Skin of body (tissue), 2 donors: ENCODE measurements around the gene SEC22B. TPM values are rescaled to one million over a fixed set of nuclear protein-coding genes. Genes with fewer than 3 reads are reported as not detected.
"Not testable (repeated sequence)": the region's sequence is repeated elsewhere in the genome, so short reads cannot be mapped to it uniquely, and the experiment has no call there.

Experiments used
- DNase-seq: peaks from one replicate; lab custom pipeline; 2025; lab: John Stamatoyannopoulos, UW
- total RNA-seq: library from RNA; depleted of rRNA; stranded (reverse); fragments of >200 nt; gene quantifications from one replicate; pipeline ENCODE4 v1.2.3, GENCODE V29; 2014

The SEC22B gene
- 43.6 TPM for total RNA-seq

DNA sequence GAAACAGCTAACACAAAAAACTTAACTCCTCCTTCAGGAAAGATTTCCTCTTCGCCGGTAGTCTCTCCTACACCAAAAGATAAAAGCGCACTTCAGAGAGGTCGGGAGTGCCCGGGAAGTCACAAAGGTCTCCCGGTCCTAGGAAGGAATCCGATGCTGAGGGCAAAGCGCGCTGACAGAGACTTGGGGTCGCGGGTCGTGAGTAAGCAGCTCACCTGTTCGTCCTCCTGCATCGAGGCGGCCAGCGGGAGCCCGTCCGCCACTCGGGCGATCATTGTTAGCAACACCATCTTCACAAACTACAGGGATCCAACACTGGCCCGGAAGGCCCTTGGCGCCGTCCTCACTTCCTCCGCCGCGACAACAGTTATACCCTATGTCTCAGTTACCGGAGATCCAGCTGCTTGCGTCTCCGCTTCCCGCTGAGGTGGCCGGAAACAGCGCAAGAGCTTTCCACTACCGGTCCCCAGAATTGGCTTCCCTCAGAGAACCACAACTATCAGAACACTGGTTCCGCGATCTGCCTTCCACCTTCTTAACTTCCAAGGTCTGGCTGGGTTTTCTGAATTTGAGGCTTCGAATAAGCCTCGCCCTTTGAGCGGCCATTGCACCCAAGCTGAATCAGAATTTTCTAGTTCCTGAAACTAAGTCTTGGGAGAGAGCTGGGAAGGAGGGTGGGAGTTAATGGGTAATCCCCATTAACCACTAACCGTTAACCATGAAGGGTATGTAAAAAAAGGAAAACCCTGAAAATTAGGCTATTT, at the start of gene SEC22B:
Gene SEC22B, minus strand, starts transcription at position 429 of the 764 bp plus-strand sequence. Its CDS starts 139 bp downstream, at position 290.
- DNase-seq = peak; percentile 93

- not testable (repeated sequence) for DNase-seq
These were observed 41.6 kb upstream of the SEC22B start for GRCh38 chr1:120217933-120218332.

DNA sequence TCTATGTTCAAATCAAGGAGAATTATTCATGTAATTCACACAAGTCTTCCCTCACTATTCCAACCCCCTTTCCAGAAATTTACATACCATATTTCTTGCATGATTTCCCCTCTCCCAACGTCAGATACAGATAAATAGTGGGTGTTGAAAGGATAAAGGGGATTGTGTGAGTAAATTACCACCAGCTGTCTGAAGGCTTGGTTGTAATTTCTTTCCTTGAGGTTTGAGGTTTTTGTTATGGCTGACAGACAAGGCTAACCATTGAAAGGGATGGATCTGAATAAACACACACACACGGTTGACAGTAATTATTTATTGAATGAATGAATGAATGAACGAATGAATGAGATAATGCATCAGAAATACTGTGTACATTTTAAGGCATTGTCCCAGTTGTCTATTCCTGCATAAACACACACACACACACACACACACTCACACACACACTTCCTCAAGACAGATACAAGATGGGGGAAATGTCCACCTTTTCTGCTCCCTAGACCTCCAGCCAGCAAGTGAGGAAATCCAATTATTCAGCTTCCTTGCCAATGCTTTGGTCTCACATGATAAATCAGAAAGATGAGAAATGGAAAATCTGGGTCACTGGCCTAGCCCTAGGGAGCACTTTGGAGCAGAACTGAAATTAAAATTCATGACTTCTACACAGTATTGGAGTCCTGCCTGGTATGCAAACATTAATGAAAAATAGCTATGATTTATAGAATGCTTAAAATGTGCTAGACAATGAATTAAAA, 41.0 kb upstream of the SEC22B start:
- peak; percentile 32 for DNase-seq

DNA sequence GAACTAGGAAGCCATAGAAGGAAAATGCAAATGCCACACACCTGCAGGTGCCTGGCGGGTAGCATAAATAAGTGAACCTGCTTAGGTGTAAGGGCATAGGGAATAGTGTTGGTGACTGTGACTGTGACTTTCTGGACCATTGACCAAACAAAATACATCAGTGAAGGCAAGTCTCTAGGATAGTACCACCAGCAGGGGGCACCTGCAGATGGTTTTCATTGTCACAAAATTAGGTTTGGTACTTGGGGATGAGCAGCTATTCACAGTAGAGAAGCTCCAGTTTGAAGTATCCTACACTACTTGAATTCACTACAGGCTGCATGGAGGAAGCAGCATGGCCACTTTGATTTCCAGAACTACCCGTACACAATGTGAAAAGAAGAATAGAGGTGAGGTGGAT, 37.3 kb upstream of the SEC22B start:
- not testable (repeated sequence) for DNase-seq

- not testable (repeated sequence) for DNase-seq
These were observed 34.4 kb upstream of the SEC22B start for GRCh38 chr1:120210754-120211153.

- DNase-seq = not testable (repeated sequence)
These were observed 20.8 kb upstream of the SEC22B start for GRCh38 chr1:120196863-120197775.

- DNase-seq = not testable (repeated sequence)
These were observed 12.3 kb upstream of the SEC22B start for GRCh38 chr1:120188626-120189025.

- DNase-seq = not testable (repeated sequence)
These were observed 5.9 kb upstream of the SEC22B start for GRCh38 chr1:120182176-120182707.

- DNase-seq = peak; percentile 74
These were observed 3.7 kb upstream of the SEC22B start for GRCh38 chr1:120179811-120180690.

DNA sequence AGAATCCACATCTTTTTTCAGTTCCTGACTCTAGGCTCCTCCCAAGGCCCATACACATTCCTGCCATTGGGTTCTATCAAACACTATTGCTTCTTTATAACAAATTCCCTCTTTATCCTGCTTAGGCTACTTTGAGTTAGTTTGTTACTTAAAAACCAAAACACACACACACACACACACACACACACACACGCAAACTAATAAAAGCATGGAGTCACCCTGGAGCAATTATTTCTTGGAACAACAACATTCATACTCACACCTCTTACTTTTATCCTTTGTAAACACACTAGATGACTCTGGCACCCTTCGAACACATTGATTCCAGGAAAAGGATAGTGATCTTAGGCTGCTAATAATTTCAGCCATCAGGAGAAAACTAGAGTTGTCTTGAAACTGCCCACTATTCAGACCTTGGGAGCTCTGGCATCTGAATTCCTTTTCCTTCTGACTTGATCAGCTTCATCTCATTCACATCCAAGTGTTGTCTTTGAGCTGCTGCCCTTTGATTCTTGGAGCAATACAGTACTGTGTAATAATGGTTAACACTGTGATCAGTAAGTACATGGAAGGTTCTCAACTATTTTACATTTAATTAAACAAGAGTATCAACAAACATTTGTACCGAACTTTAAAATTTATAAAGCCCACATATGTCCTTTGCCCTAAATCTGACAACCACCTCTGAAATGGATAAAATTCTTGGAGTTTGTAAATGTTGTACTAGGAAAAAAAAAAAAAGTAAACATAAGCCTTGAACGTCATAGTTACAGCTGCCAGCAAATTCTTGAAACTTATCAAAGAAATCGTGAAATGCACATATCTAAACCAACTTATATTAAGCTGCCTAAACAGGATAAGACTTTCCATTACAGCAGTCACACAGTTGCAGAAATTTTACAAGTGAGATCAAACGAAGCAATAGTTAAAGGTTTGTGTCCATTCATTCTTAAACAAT, 2.8 kb upstream of the SEC22B start:
- peak; percentile 67 for DNase-seq

DNA sequence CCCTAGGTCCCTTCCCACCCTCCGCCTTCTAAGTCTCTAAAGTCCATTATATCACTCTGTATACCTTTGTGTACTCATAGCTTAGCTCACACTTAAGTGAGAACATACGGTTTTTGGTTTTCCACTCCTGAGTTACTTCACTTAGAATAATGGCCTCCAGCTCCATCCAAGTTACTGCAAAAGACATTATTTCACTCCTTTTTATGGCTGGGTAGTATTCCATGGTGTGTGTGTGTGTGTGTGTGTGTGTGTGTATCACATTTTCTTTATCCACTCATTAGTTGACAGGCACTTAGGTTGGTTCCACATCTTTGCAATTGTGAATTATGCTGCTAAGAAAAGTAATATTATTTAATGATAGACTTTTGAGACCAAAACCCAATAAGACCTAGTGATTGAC, 1.7 kb upstream of the SEC22B start:
- not testable (repeated sequence) for DNase-seq

- DNase-seq = not testable (repeated sequence)
These were observed 632 bp downstream of the SEC22B start for GRCh38 chr1:120175688-120176087.

DNA sequence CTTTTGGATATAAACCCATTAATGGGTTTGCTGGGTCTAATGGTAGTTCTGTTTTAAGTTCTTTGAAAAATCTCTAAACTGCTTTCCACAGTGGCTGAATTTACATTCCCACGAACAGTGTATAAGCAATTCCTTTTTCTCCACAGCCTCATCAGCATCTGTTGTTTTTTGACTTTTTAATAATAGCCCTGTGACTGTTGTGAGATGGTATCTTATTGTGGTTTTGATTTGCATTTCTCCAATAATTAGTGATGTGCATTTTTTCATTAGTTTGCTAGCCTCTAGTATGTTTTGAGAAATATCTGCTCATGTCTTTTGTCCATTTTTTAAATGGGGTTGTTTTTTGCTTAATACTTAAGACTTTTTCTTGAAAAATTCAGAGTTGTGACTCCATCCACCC, 11.6 kb downstream of the SEC22B start:
- not testable (repeated sequence) for DNase-seq

DNA sequence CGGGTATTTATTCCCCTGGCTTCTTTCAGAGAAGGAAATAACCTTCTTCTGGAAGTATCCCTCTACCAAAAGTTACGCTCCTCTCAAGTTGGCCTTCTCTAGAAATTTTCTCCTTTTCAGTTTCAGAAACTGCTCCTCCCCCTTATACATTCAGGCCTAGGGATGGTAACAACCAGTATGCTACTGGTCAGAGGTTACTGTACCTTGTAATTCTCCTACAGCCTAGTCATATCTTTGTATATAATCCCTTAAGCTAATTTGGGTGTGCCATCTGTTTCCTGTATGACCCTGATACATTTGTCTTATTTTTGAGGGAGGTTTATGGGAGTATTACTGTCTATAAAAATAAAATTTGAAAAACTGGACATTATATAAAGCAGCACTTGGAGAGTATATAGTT, 14.3 kb downstream of the SEC22B start:
- DNase-seq = not testable (repeated sequence)

- DNase-seq = not testable (repeated sequence)
These were observed 17.8 kb downstream of the SEC22B start for GRCh38 chr1:120158495-120158894.

DNA sequence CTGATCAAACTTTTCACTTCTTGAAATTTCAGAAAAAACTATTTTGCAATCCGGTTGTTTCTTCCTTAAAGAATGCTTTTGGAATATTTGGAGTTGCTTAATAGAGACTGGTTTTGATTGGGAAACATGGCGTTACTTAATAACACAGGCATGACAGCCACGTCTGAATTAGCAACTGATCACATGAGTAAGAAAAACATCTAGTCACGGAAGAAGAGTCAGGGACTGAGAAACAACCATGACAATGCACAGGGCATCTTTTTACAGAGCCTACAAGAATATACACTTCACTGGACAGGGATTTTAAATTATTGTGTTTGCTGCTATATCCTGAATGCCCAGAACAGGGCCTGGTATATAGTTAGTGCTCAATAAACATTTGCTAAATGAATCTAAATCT, 18.2 kb downstream of the SEC22B start:
- not testable (repeated sequence) for DNase-seq

GRCh38 chr1:120150138-120150822, 26.0 kb downstream of the SEC22B start:
- DNase-seq = not testable (repeated sequence)

DNA sequence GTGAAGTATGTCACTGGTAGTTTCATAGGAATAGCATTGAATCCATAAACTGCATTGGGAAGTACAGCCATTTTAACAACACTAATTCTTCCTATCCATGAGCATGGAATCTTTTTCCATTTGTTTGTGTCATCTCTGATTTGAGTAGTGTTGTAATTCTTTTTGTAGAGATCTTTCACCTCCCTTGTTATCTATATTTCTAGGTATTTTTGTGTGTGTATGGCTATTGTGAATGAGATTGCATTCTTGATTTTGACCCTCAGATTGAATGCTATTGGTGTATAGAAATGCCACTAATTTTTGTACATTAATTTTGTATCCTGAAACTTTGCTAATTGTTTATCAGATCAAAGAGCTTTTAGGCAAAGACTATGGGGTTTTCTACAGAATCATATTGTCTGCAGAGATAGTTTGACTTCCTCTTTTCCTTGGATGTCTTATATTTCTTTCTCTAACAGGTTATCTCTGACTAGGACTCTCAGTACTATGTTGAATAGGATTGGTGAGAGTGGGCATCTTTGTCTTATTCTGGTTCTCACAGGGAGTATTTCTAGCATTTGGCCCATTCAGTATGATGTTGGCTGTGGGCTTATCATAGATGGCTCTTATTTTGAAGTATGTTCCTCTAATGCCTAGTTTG, 26.8 kb downstream of the SEC22B start:
- DNase-seq = not testable (repeated sequence)
